ENCODE measurements around the gene SELENON.

The SELENON gene

DNA sequence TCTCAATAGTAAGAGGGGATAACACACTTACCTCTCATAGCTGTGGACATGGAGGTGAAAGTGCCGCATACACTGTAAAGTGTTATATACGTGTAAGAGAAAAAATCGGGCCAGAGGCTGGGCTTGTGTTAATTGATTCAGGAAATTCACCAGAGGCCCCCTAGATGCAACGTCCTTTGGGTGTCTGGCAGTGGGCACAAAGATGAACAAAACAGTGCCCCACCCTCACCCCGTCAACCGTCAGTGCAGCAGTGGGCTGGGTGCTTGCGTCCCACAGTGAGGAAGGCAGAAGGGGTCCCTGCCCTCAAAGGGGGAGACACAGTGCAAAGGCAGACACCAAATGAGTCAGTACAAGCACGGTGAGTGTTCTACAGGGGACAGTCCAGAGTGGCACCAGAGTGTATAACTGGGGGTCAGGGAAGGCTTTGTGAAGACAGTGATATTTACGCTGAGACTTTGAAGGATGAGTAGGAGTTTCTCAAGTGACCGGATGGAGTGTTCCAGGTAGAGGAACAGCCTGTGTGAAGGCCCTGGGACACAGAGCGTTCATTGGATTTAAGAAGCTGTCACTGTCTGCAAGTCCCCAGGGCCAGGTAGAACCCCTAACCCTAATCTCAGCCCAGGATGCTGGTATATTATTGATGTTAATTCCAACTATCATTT, 13.2 kb downstream of the SELENON start:
- no peak for TF ChIP-seq POLR2A (IDR thresholded peaks at IDR 0.05; ENCODE audit: extremely low read depth, insufficient read length)
- TF ChIP-seq, protein P1, sequence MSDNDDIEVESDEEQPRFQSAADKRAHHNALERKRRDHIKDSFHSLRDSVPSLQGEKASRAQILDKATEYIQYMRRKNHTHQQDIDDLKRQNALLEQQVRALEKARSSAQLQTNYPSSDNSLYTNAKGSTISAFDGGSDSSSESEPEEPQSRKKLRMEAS (IDR thresholded peaks at IDR 0.05; ENCODE audit: low read depth, low read length), result no peak
- TF ChIP-seq MYC (IDR thresholded peaks at IDR 0.05; ENCODE audit: low read depth, low read length), result no peak
- TF ChIP-seq, protein P2, sequence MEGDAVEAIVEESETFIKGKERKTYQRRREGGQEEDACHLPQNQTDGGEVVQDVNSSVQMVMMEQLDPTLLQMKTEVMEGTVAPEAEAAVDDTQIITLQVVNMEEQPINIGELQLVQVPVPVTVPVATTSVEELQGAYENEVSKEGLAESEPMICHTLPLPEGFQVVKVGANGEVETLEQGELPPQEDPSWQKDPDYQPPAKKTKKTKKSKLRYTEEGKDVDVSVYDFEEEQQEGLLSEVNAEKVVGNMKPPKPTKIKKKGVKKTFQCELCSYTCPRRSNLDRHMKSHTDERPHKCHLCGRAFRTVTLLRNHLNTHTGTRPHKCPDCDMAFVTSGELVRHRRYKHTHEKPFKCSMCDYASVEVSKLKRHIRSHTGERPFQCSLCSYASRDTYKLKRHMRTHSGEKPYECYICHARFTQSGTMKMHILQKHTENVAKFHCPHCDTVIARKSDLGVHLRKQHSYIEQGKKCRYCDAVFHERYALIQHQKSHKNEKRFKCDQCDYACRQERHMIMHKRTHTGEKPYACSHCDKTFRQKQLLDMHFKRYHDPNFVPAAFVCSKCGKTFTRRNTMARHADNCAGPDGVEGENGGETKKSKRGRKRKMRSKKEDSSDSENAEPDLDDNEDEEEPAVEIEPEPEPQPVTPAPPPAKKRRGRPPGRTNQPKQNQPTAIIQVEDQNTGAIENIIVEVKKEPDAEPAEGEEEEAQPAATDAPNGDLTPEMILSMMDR (IDR thresholded peaks at IDR 0.05; ENCODE audit: low read depth, low read length), result no peak
- no peak for DNase-seq (ENCODE audit: low read depth)
- H3K4me3 ChIP-seq (ENCODE audit: low read depth, low read length), result no peak overlapping the region

DNA sequence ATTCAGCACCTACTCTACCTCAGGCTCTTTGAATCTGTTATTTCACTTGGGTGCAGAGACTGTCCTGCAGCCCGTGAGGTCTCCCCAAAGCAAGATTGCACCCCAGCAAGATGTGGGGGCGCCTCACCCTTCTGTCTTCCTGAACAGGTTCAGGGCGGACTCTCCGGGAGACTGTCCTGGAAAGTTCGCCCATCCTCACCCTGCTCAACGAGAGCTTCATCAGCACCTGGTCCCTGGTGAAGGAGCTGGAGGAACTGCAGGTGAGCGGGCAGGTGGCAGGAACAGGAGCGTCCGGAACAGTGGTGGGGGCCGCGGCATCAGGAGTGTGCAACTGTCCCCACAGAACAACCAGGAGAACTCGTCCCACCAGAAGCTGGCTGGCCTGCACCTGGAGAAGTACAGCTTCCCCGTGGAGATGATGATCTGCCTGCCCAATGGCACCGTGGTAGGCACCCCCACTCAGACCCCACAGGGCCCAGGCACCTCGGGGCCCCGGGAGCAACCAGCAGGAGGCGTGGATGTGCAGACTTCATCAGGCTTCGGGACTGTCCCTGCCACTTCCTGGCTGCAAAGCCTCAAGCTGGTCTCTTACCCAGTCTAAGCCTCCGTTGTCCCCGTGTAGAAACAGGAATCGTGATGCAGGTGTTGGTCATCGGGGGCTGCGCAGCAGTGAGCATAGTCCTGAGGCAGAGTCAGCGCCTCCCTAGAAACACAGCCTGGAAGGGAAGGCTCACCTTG, 13.9 kb downstream of the SELENON start:
- TF ChIP-seq, protein P1 (IDR thresholded peaks at IDR 0.05; ENCODE audit: low read depth, low read length), result no peak
- TF ChIP-seq, protein P2 (IDR thresholded peaks at IDR 0.05; ENCODE audit: low read depth, low read length), result peak; percentile 22
- TF ChIP-seq POLR2A (IDR thresholded peaks at IDR 0.05; ENCODE audit: extremely low read depth, insufficient read length), result no peak
- H3K4me3 ChIP-seq (ENCODE audit: low read depth, low read length), result no peak overlapping the region
- DNase-seq (ENCODE audit: low read depth), result peak; percentile 39

DNA sequence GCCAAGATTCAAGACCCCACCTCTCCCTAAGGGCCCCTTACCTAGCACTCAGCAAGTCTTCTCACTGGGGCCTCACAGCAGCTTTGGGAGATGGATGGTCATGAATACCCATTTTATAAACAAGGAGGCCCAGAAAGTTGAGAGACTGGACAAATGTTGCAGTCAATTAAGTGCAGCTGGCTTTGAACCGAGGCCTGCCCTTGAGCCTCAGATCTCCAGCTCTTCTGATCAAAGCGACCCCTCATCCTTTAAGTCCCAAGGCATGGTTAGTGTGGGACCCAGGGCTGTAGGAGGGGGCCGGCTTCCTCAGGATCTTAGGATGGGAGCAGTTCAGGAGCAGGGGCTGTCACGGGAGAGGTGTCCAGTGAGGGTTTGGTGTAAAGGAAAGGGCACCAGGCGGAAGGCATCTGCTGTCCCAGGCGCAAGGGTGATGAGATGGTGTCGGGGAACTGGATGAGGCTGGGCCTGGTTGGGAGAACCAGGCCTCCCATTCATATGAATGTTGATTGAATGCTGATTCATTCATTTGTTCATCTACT, 14.6 kb downstream of the SELENON start:
- no peak overlapping the region for H3K4me3 ChIP-seq (ENCODE audit: low read depth, low read length)
- TF ChIP-seq, protein P2 (IDR thresholded peaks at IDR 0.05; ENCODE audit: low read depth, low read length), result no peak
- no peak for TF ChIP-seq MYC (IDR thresholded peaks at IDR 0.05; ENCODE audit: low read depth, low read length)
- TF ChIP-seq POLR2A (IDR thresholded peaks at IDR 0.05; ENCODE audit: extremely low read depth, insufficient read length), result no peak
- TF ChIP-seq, protein P1 (IDR thresholded peaks at IDR 0.05; ENCODE audit: low read depth, low read length), result no peak
- DNase-seq (ENCODE audit: low read depth), result no peak

DNA sequence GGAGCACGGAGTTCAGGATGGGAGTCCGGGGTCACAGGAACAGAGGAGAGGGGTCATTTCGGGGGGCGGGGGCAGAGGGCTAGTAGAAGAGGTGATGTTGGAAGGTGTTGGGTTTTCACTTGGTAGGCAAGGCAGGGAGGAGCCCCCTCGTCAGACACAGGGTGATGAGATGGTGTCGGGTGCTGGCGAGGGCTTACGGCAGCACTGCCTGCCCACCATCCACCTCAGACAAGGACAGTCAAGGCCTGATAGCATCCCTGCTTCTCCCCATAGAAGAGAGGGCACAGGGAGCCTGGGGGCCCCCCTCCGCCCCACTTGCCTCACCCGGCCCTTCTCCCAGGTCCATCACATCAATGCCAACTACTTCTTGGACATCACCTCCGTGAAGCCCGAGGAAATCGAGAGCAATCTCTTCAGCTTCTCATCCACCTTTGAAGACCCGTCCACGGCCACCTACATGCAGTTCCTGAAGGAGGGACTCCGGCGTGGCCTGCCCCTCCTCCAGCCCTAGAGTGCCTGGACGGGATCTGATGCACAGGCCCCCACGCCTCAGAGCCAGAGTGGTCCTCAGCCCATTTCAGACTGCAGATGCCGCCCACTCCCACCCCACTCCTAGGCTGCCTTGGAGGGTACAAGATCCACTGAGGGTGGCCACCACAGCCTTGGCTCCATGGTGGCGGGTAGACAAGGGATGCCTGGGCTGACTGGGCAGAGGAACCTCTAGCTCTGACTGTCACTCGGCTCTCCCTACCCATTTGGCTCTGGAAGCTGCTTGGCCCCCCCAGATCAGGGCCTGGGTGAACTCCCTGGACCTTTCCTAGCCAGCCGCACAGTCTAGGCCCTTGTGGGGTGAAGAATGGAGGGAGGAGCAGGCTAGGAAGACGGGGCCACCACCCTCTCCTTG, 15.5 kb downstream of the SELENON start:
- H3K4me3 ChIP-seq (ENCODE audit: low read depth, low read length), result no peak overlapping the region
- DNase-seq (ENCODE audit: low read depth), result no peak
- TF ChIP-seq, protein P1 (IDR thresholded peaks at IDR 0.05; ENCODE audit: low read depth, low read length), result no peak
- TF ChIP-seq, protein P2 (IDR thresholded peaks at IDR 0.05; ENCODE audit: low read depth, low read length), result no peak
- TF ChIP-seq POLR2A (IDR thresholded peaks at IDR 0.05; ENCODE audit: extremely low read depth, insufficient read length) (no peak), MYC (IDR thresholded peaks at IDR 0.05; ENCODE audit: low read depth, low read length) (no peak)

DNA sequence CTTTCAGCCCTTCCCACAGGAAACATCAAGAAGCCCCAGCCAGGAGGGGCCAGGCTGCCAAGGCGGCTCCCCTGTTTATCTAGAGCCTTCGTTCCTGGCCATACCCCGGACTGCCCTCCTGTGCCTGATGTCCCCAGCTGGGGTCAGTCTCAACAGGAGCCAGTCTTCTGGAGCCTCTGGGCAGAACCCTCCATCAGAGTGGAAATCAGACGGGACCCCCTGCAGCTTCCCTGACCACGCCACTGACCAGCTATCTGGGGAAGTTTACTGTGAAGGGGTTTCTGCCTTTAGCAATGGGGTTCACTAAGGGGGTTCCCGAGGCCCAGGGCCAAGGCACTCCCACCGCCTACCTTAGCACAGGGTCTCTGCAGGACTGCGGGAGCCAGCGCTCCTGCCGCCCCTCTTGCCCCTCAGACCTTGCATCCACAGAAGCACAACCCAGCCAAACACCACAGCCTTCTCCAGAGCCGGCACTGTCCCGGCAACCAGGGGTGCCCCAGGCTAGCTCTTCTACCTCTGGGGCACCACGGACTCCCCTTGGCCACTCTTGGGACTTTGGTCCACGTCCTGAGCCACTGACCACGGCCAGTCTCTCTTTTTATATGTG, 16.2 kb downstream of the SELENON start:
- no peak overlapping the region for H3K4me3 ChIP-seq (ENCODE audit: low read depth, low read length)
- TF ChIP-seq, protein P2 (IDR thresholded peaks at IDR 0.05; ENCODE audit: low read depth, low read length), result no peak
- TF ChIP-seq, protein P1 (IDR thresholded peaks at IDR 0.05; ENCODE audit: low read depth, low read length), result no peak
- no peak for TF ChIP-seq MYC (IDR thresholded peaks at IDR 0.05; ENCODE audit: low read depth, low read length)
- TF ChIP-seq POLR2A (IDR thresholded peaks at IDR 0.05; ENCODE audit: extremely low read depth, insufficient read length), result no peak
- no peak for DNase-seq (ENCODE audit: low read depth)

Measured in NB4 (cell line).